Fibroblast of peridontal ligament (primary cell): ENCODE measurements around the gene HAUS2.
A peak's percentile ranks its signal among the peaks of the same experiment; 100 is the strongest.
"Not testable (repeated sequence)": the region's sequence is repeated elsewhere in the genome, so short reads cannot be mapped to it uniquely, and the experiment has no call there.

Experiments
- DNase-seq: peaks from one replicate; pipeline ENCODE4 v3.0.0-alpha.2; 2010; ENCODE audit errors: extremely low read depth

Gene HAUS2

GRCh38 chr15:42548249-42549031, at the start of gene HAUS2, which contains the start of gene LRRC57:
HAUS2 (plus strand) TSS chr15:42548838; CDS start chr15:42548873, 35 bp downstream.
LRRC57 (minus strand) TSS chr15:42548793; CDS start chr15:42548434, 359 bp downstream.
- peak; percentile 75 for DNase-seq

GRCh38 chr15:42499858-42500609, 48.6 kb upstream of the HAUS2 start:
- DNase-seq, result no peak

GRCh38 chr15:42502477-42502876, 46.2 kb upstream of the HAUS2 start:
- no peak for DNase-seq

- DNase-seq, result no peak
These were observed 44.8 kb upstream of the HAUS2 start for GRCh38 chr15:42503825-42504224.

DNA sequence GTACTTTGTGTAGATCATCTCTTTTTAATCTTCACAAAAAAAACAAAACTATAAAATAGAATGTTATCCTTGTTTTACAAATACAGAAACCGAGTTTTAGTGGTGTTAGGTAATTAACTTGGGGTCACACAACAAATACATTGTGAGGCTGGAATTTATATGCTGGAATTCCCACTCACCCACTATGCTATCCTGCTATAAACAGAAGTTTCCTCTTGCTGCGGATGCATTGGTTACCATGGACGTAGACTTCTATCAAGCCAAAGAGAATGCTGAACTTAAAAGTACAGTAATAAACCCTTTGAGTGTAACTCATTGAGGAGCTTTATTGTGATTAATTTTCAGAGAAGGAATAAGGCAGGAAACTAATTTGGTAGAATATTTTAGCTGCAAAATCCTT, 44.0 kb upstream of the HAUS2 start:
- DNase-seq, result peak; percentile 12

DNA sequence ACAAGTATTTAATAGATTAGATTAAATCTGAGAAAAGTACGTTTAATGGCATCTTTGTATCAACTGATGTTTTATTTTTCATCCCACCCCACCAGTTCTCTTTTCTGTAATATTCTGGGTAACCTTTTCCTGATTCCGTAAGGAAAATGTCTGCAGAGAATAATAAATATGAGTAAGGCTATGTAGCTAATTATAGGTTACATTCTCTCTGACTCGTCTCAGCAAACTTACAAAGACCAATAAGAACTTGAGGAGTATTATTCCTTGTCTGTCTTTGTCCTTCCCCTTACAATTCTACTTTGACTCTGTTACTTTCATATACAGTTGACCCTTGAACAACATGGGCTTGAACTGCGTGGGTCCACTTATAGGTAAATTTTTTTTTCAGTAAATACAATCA, 41.1 kb upstream of the HAUS2 start:
- DNase-seq, result peak; percentile 30

- peak; percentile 50 for DNase-seq
These were observed 40.4 kb upstream of the HAUS2 start for GRCh38 chr15:42508263-42508690.

DNA sequence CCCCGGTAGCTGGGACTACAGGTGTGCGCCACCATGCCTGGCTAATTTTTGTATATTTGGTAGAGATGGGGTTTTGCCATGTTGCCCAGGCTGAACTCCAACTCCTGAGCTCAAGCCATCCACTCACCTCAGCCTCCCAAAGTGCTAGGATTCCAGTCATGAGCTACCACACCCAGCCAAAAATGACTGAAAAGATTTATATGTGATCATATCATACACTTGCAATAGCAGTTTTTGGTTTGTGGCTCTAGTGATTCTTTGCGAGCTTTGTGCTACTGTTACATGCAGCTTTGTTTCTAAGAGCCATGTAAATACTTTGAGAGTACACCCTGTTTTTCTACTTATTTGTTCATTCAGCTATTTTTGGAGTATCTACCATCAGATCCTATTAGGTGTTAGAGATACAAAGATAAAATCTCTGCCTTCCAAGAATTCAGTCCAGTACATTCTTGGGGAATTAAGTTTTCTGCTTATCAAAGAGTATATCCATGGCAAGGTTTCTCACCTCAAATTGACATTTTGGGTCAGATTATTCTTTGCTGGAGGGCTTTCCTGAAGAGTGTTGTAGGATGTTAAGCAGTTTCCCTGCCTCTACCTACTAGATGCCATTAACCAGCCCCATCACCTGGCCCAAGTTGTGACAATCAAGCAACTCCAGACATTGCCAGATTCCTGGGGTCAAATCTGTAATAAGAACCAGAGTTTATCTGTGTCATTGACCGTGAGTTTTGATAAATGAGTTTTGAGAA, 38.2 kb upstream of the HAUS2 start:
- DNase-seq, result no peak

- peak; percentile 71 for DNase-seq
These were observed 37.6 kb upstream of the HAUS2 start for GRCh38 chr15:42511007-42511391.

DNA sequence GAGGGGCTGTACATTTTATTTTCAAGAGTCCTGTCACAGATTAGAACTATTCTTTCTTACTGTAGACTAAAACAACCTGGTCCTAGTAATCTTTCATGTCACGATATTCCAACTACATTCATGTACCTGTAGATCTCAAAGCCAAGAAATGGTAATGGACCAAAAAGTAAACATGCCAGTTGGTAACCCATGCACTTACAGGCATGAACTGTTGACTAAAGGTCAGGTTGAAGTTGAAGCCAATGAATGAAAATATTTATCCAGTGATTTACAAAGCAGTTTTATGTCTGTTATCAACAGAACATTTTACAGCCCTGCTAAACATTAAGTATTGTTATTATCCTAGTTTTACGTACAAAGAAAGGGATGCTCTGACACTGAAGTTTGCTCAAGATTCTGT, 25.3 kb upstream of the HAUS2 start:
- DNase-seq, result no peak

DNA sequence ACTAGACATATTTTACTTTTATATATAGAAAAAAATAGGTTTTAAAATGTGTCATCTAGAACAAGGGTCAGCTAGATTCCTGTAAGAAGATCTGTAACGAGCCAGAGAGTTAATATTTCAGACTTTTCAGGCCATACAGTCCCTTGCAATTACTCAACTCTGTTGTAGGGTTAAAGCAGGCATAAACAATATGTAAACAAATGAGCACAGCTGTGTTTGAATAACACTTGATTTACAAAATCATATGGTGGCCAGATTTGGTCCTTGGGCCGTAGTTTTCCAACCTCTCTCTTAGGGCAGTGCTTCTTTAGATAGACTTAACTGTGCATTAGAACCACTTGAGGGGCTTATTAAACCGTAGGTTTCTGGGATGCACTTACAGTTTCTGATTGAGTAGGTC, 19.7 kb upstream of the HAUS2 start:
- DNase-seq, result peak; percentile 23

GRCh38 chr15:42533246-42533645, 15.4 kb upstream of the HAUS2 start:
- no peak for DNase-seq

GRCh38 chr15:42544853-42545629, 3.6 kb upstream of the HAUS2 start:
- DNase-seq, result no peak

GRCh38 chr15:42547918-42548248, 755 bp upstream of the HAUS2 start:
- DNase-seq, result peak; percentile 55

GRCh38 chr15:42549032-42549491, 424 bp downstream of the HAUS2 start:
- DNase-seq, result peak; percentile 29

DNA sequence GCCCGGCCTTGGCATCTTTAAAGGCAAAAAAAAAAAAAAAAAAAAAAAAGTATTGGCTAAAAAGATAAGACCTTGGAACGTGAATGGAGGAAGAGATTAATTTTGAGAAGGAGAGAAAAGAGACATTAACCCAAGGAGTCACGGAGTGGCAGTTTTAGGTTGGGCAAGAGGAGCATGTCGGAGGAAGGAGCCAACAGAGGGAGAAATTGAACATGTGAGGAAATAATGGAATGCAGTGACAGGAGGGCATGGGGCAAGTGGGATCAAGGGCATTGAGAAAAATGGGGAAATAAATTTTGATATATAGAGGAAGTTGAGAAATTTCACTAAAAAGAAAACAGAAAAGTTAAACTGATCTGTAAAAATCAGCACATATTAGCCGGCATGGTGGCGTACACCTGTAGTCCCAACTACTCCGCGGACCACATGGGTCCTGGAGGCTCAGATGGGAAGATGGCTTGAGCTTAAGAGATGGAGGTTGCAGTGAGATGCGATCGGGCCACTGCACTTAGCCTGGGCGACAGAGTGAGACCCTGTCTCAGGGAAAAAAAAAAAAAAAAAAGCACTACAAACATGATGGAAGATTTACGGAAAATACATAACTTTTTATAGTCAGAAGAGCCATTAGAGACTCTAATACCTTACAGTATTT, 1.2 kb downstream of the HAUS2 start:
- no peak for DNase-seq

- DNase-seq, result no peak
These were observed 4.9 kb downstream of the HAUS2 start for GRCh38 chr15:42553554-42553953.

GRCh38 chr15:42556550-42557207, 8.0 kb downstream of the HAUS2 start:
- not testable (repeated sequence) for DNase-seq

- no peak for DNase-seq
These were observed 10.1 kb downstream of the HAUS2 start for GRCh38 chr15:42558739-42559138.
